PC-3 (cell line): ENCODE data around the gene NAPSA.

Experiments
- EZH2 ChIP-seq: fragments of 300-600 bp; sonication (generic); IDR thresholded peaks from one replicate; pipeline ENCODE4 v1.6.1; 2017; ENCODE audit warnings: antibody characterized with exemption, mild to moderate bottlenecking, low read length; ENCODE audit not compliant: unreplicated experiment
- TF ChIP-seq, protein P1 (sequence below): fragments of 300-600 bp; sonication (generic); conservative IDR thresholded peaks from 2 replicates; pipeline ENCODE4 v1.5.1; 2017; ENCODE audit warnings: antibody characterized with exemption, low read depth, mild to moderate bottlenecking, low read length

DNA sequence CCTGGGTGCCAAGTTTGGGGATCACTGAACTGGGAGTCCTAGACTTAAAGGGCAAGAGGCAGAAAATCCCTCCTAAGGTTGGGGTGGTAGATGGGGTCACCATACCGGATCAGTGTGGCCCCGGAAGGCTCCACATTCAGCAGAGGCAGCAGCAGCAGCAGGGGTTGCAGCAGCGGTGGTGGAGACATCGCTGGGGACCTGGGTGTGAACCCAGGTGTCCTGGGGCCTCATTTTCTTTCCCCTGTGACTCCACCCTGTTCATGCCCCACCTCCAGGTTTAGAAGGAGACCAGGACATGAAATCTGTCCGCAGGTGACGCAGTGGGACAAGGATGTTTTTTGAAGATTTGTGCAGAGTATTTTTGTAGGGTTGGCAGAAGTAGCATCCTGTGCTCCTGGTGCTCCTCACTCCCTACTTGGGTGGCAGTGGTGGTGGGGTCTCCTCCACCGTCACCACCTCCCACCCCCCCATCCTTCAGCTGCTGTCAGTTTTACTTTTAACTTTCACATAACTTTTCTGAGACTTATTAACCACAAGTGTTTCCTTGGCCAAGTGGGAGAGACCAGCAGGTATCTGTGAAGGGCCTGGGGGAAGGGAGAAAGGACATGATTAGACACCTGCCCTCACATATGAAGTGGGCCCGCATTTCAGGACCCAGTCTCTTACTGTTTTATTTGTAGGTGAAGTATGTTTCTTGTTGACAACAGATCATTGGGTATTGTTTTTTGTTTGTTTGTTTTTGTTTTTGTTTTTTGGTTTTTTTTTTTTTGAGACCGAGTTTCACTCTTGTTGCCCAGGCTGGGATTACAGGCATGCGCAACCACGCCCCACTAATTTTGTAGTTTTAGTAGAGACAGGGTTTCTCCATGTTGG lies at the start of gene NAPSA:
- TF ChIP-seq, protein P1, sequence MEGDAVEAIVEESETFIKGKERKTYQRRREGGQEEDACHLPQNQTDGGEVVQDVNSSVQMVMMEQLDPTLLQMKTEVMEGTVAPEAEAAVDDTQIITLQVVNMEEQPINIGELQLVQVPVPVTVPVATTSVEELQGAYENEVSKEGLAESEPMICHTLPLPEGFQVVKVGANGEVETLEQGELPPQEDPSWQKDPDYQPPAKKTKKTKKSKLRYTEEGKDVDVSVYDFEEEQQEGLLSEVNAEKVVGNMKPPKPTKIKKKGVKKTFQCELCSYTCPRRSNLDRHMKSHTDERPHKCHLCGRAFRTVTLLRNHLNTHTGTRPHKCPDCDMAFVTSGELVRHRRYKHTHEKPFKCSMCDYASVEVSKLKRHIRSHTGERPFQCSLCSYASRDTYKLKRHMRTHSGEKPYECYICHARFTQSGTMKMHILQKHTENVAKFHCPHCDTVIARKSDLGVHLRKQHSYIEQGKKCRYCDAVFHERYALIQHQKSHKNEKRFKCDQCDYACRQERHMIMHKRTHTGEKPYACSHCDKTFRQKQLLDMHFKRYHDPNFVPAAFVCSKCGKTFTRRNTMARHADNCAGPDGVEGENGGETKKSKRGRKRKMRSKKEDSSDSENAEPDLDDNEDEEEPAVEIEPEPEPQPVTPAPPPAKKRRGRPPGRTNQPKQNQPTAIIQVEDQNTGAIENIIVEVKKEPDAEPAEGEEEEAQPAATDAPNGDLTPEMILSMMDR = no peak
- no peak for TF ChIP-seq EZH2
